ENCODE results near the gene LRFN4.

The LRFN4 gene

GRCh38 chr11:66870616-66871520 lies 14.0 kb downstream of the LRFN4 start:
- no peak for DNase-seq (ENCODE audit: low read depth)

GRCh38 chr11:66871521-66871901 lies 14.6 kb downstream of the LRFN4 start:
- DNase-seq (ENCODE audit: low read depth): no peak

GRCh38 chr11:66874232-66874631 lies 17.4 kb downstream of the LRFN4 start:
- DNase-seq (ENCODE audit: low read depth): no peak

GRCh38 chr11:66875378-66875777 lies 18.5 kb downstream of the LRFN4 start:
- DNase-seq (ENCODE audit: low read depth): no peak

- DNase-seq (ENCODE audit: low read depth): no peak
Observed at GRCh38 chr11:66877588-66878385, 20.9 kb downstream of the LRFN4 start.

GRCh38 chr11:66878474-66878873 lies 21.6 kb downstream of the LRFN4 start:
- no peak for DNase-seq (ENCODE audit: low read depth)

GRCh38 chr11:66879000-66879399 lies 22.1 kb downstream of the LRFN4 start:
- DNase-seq (ENCODE audit: low read depth): no peak

GRCh38 chr11:66879583-66879982 lies 22.7 kb downstream of the LRFN4 start:
- DNase-seq (ENCODE audit: low read depth): no peak

GRCh38 chr11:66879999-66880398 lies 23.1 kb downstream of the LRFN4 start:
- DNase-seq (ENCODE audit: low read depth): no peak

GRCh38 chr11:66880496-66881450 lies 23.9 kb downstream of the LRFN4 start:
- no peak for DNase-seq (ENCODE audit: low read depth)

- no peak for DNase-seq (ENCODE audit: low read depth)
Observed at GRCh38 chr11:66881451-66881835, 24.6 kb downstream of the LRFN4 start.

GRCh38 chr11:66881927-66882452 lies 25.1 kb downstream of the LRFN4 start:
- no peak for DNase-seq (ENCODE audit: low read depth)

- no peak for DNase-seq (ENCODE audit: low read depth)
Observed at GRCh38 chr11:66882561-66883015, 25.7 kb downstream of the LRFN4 start.

GRCh38 chr11:66883016-66883965 lies 26.4 kb downstream of the LRFN4 start:
- DNase-seq (ENCODE audit: low read depth): peak; percentile 34

- no peak for DNase-seq (ENCODE audit: low read depth)
Observed at GRCh38 chr11:66884443-66884842, 27.6 kb downstream of the LRFN4 start.

- no peak for DNase-seq (ENCODE audit: low read depth)
Observed at GRCh38 chr11:66885469-66885868, 28.6 kb downstream of the LRFN4 start.

- no peak for DNase-seq (ENCODE audit: low read depth)
Observed at GRCh38 chr11:66885950-66886440, 29.1 kb downstream of the LRFN4 start.

GRCh38 chr11:66886671-66887221 lies 29.9 kb downstream of the LRFN4 start:
- no peak for DNase-seq (ENCODE audit: low read depth)

GRCh38 chr11:66887526-66887925 lies 30.7 kb downstream of the LRFN4 start:
- DNase-seq (ENCODE audit: low read depth): no peak

- DNase-seq (ENCODE audit: low read depth): no peak
Observed at GRCh38 chr11:66888282-66888681, 31.4 kb downstream of the LRFN4 start.

Measured in stimulated activated CD8-positive, alpha-beta memory T cell treated with anti-CD3 and anti-CD28 coated beads, Interleukin-4, amount 100 ng/mL, for 24 hours (primary cell).